ENCODE results near the gene NRF1.

DNA sequence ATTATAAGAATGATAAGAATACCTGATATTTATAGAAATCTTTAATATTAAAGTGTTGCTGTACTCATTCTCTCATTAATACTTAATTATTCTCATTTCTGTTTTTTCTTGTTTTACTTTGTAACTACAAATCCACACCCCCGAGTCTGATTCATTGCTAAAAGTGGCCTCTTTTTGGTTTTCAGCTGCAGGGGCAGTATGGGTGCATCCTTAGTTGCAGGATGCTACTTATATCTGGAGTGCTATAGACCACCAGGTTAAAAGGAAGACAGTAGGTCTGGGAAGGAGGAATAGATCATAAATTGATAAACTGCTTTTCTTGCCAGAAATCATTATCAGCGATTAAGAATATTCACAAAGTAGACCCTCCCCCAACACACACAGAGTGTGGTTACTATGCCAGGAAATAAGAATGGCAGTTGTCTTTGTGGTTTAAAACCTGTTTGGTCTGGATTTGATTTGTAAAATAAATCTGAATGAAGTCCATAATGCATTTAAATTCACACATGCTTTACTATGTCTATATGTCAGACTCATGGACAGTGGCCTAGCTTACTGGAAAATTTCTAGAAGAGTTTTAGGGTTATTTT lies 96.5 kb downstream of the NRF1 start:
- TF ChIP-seq, protein P1, sequence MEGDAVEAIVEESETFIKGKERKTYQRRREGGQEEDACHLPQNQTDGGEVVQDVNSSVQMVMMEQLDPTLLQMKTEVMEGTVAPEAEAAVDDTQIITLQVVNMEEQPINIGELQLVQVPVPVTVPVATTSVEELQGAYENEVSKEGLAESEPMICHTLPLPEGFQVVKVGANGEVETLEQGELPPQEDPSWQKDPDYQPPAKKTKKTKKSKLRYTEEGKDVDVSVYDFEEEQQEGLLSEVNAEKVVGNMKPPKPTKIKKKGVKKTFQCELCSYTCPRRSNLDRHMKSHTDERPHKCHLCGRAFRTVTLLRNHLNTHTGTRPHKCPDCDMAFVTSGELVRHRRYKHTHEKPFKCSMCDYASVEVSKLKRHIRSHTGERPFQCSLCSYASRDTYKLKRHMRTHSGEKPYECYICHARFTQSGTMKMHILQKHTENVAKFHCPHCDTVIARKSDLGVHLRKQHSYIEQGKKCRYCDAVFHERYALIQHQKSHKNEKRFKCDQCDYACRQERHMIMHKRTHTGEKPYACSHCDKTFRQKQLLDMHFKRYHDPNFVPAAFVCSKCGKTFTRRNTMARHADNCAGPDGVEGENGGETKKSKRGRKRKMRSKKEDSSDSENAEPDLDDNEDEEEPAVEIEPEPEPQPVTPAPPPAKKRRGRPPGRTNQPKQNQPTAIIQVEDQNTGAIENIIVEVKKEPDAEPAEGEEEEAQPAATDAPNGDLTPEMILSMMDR (IDR thresholded peaks at IDR 0.05; ENCODE audit: low read length), result no peak
- no peak for TF ChIP-seq EZH2 (optimal IDR thresholded peaks at IDR 0.05; ENCODE audit: low read depth, low read length)
